DMS53 treated with DMSO at 0.1 percent for 48 hours (cell line): Measurements from ENCODE around the gene SPOCK3.

Experiments used
- DNase-seq: peaks from one replicate; lab custom pipeline; 2025; ENCODE audit not compliant: unreplicated experiment; lab: John Stamatoyannopoulos, UW

Gene SPOCK3

GRCh38 chr4:166688835-166689234, 545.5 kb downstream of the SPOCK3 start:
- DNase-seq: no peak

- DNase-seq: no peak
Measured at GRCh38 chr4:166687828-166688227, 546.5 kb downstream of the SPOCK3 start.
